PC-9 (cell line): ENCODE measurements around the gene GPR137B. TPM values are rescaled to one million over a fixed set of nuclear protein-coding genes. Genes with fewer than 3 reads are reported as not detected.

Source experiments
- BruUV-seq: library from RNA; stranded (reverse); fragments of 400-500 nt; replicated peaks from 2 replicates; lab custom pipeline; 2021; lab: Mats Ljungman, UMichigan
- CTCF ChIA-PET: fragments of 300-600 bp; sonication (Branson Sonifier 250); formaldehyde crosslinking; loops from one replicate; lab custom pipeline; 2022; ENCODE audit warnings: antibody characterized with exemption; lab: Charles Lee
- POLR2A ChIA-PET: fragments of 300-600 bp; sonication (Branson Sonifier 250); formaldehyde crosslinking; loops from one replicate; lab custom pipeline; 2022; ENCODE audit warnings: antibody characterized with exemption; ENCODE audit not compliant: unreplicated experiment; lab: Charles Lee
- DNase-seq, 2 experiments: peaks; one replicate each; pipeline versions ENCODE4 v3.0.0 to v3.0.0-alpha.2; 2015 to 2022; ENCODE audit warnings: mixed read lengths in 1 of 2
- H2AFZ ChIP-seq: fragments of 200-600 bp; sonication (generic); 2 replicates; pipeline ENCODE4 v1.8.1; 2017; ENCODE audit warnings: antibody characterized with exemption
- H3F3A ChIP-seq: fragments of 200-600 bp; sonication (generic); 2 replicates; pipeline ENCODE4 v1.8.1; 2017; ENCODE audit warnings: antibody characterized with exemption, mild to moderate bottlenecking, low read depth; ENCODE audit not compliant: insufficient read depth
- H3K27ac ChIP-seq: fragments of 200-600 bp; sonication (generic); 2 replicates; pipeline ENCODE4 v1.6.1; 2016; ENCODE audit warnings: mixed run types
- H3K27me3 ChIP-seq: fragments of 200-600 bp; sonication (generic); 2 replicates; pipeline ENCODE4 v1.6.1; 2016; ENCODE audit warnings: low read depth, mixed run types; ENCODE audit not compliant: insufficient read depth
- H3K36me3 ChIP-seq: fragments of 200-600 bp; sonication (generic); 2 replicates; pipeline ENCODE4 v1.6.1; 2016; ENCODE audit warnings: low read depth, mixed run types
- H3K4me1 ChIP-seq: fragments of 200-600 bp; sonication (generic); replicated peaks from 2 replicates; pipeline ENCODE4 v1.6.1; 2016; ENCODE audit warnings: mixed run types; ENCODE audit not compliant: insufficient read depth
- H3K4me2 ChIP-seq: fragments of 200-600 bp; sonication (generic); 2 replicates; pipeline ENCODE4 v1.6.1; 2017; ENCODE audit warnings: mixed run types
- H3K4me3 ChIP-seq: fragments of 200-600 bp; sonication (generic); 2 replicates; pipeline ENCODE4 v1.6.1; 2016; ENCODE audit warnings: mixed run types
- H3K79me2 ChIP-seq: fragments of 200-600 bp; sonication (generic); 2 replicates; pipeline ENCODE4 v1.6.1; 2017; ENCODE audit warnings: low read depth, mixed run types
- H3K9me2 ChIP-seq: fragments of 200-600 bp; sonication (generic); 2 replicates; pipeline ENCODE4 v1.8.1; 2017; ENCODE audit warnings: mild to moderate bottlenecking; ENCODE audit not compliant: insufficient read depth
- H3K9me3 ChIP-seq: fragments of 200-600 bp; sonication (generic); 2 replicates; pipeline ENCODE4 v1.8.1; 2016; ENCODE audit warnings: low read depth; ENCODE audit not compliant: insufficient read depth
- H4K20me1 ChIP-seq: fragments of 200-600 bp; sonication (generic); 2 replicates; pipeline ENCODE4 v1.8.1; 2017; ENCODE audit not compliant: insufficient read depth
- CTCF ChIP-seq: fragments of 200-600 bp; sonication (generic); conservative IDR thresholded peaks from 2 replicates; pipeline ENCODE4 v1.6.1; 2017; ENCODE audit warnings: mixed run types, antibody characterized with exemption, mild to moderate bottlenecking, moderate library complexity
- EZH2 ChIP-seq: fragments of 200-600 bp; sonication (generic); IDR thresholded peaks from 2 replicates; pipeline ENCODE4 v1.8.0; 2017; ENCODE audit warnings: antibody characterized with exemption, low read depth
- intact Hi-C: fragments of 100-400 bp; cut with micrococcal nuclease; formaldehyde crosslinking; loops from one replicate; pipeline ENCODE4 v1.10.0; 2022; ENCODE audit not compliant: unreplicated experiment
- total RNA-seq: library from RNA; stranded (reverse); gene quantifications from 2 replicates; pipeline ENCODE4 v1.2.3, GENCODE V29; 2021

Gene GPR137B
- total RNA-seq, 1 experiment from 2014 or later: not detected

- Histone ChIP-seq H3K9me2 (no peaks in the 10 kb centered on the region), H3K9me3 (no peaks in the 10 kb centered on the region), H3K4me3 (no peak overlapping the region), H3K79me2 (no peaks in the 10 kb centered on the region), H3F3A (no peaks in the 10 kb centered on the region), H3K27me3 (no peaks in the 10 kb centered on the region), H3K4me1 (0 out of 2 replicates have a peak, but pooled peaks cover 1% of the 10 kb centered on the region), H3K27ac (no peak overlapping the region), H3K36me3 (no peaks in the 10 kb centered on the region), H3K4me2 (no peak overlapping the region), H2AFZ (no peak overlapping the region), H4K20me1 (no peaks in the 10 kb centered on the region)
- no peak for TF ChIP-seq EZH2
- no peak for TF ChIP-seq CTCF
- ChIA-PET CTCF (no interaction called here), POLR2A (no interaction called here)
- no peak for DNase-seq
- BruUV-seq: no TSS peak
- intact Hi-C loops: no loop called here
Observed at GRCh38 chr1:236114076-236114747, 28.1 kb upstream of the GPR137B start.

GRCh38 chr1:236117710-236118109 lies 24.6 kb upstream of the GPR137B start:
- no TSS peak for BruUV-seq
- Histone ChIP-seq H4K20me1 (no peaks in the 10 kb centered on the region), H3K4me1 (no peaks in the 10 kb centered on the region), H3K36me3 (no peaks in the 10 kb centered on the region), H3K4me3 (no peak overlapping the region), H3K9me2 (peaks cover 5% of the 10 kb centered on the region; the same call in 1 of the 2 replicates), H2AFZ (no peak overlapping the region), H3K79me2 (no peaks in the 10 kb centered on the region), H3K9me3 (no peaks in the 10 kb centered on the region), H3F3A (no peaks in the 10 kb centered on the region), H3K4me2 (no peak overlapping the region), H3K27ac (no peak overlapping the region), H3K27me3 (no peaks in the 10 kb centered on the region)
- intact Hi-C loops: no loop called here
- ChIA-PET CTCF (no interaction called here), POLR2A (no interaction called here)
- TF ChIP-seq CTCF (no peak), EZH2 (no peak)
- no peak for DNase-seq

GRCh38 chr1:236119943-236120484 lies 22.3 kb upstream of the GPR137B start:
- no TSS peak for BruUV-seq
- Histone ChIP-seq H3K9me3 (no peaks in the 10 kb centered on the region), H3K36me3 (no peaks in the 10 kb centered on the region), H4K20me1 (no peaks in the 10 kb centered on the region), H3K4me1 (no peaks in the 10 kb centered on the region), H3K79me2 (no peaks in the 10 kb centered on the region), H3K4me3 (no peak overlapping the region), H3K4me2 (no peak overlapping the region), H2AFZ (0 out of 2 replicates have a peak overlapping the region, but pooled peaks have one; percentile 66), H3K27ac (no peak overlapping the region), H3K27me3 (0 out of 2 replicates have a peak, but pooled peaks cover 9% of the 10 kb centered on the region), H3F3A (no peaks in the 10 kb centered on the region), H3K9me2 (peaks cover 5% of the 10 kb centered on the region; the same call in 1 of the 2 replicates)
- no peak for DNase-seq
- no peak for TF ChIP-seq EZH2
- no peak for TF ChIP-seq CTCF
- CTCF ChIA-PET: no interaction called here
- POLR2A ChIA-PET: no interaction called here
- intact Hi-C loops: no loop called here
